Activated T-helper 9 cell treated with anti-CD3 and anti-CD28 coated beads, Interleukin-2, amount 50 U/mL, for 16 hours (primary cell): ENCODE data around the gene ZNF485.
"Not testable (repeated sequence)": the region's sequence is repeated elsewhere in the genome, so short reads cannot be mapped to it uniquely, and the experiment has no call there.

Source experiments
- DNase-seq: peaks from one replicate; pipeline ENCODE4 v3.0.0-alpha.2; 2020; ENCODE audit warnings: low read depth

The ZNF485 gene

GRCh38 chr10:43605850-43606322 is 352 bp upstream of the ZNF485 start:
- DNase-seq = no peak

GRCh38 chr10:43607199-43607573 is 948 bp downstream of the ZNF485 start:
- DNase-seq = no peak

- no peak for DNase-seq
Measured at GRCh38 chr10:43610636-43611035, 4.4 kb downstream of the ZNF485 start.

GRCh38 chr10:43616697-43617370 is 10.6 kb downstream of the ZNF485 start:
- no peak for DNase-seq

GRCh38 chr10:43619368-43619767 is 13.1 kb downstream of the ZNF485 start:
- no peak for DNase-seq

- no peak for DNase-seq
Measured at GRCh38 chr10:43622038-43622437, 15.8 kb downstream of the ZNF485 start.

GRCh38 chr10:43623351-43623750 is 17.1 kb downstream of the ZNF485 start:
- DNase-seq = no peak

GRCh38 chr10:43627942-43628341 is 21.7 kb downstream of the ZNF485 start:
- no peak for DNase-seq

- DNase-seq = no peak
Measured at GRCh38 chr10:43628956-43629355, 22.7 kb downstream of the ZNF485 start.

GRCh38 chr10:43635816-43636215 is 29.6 kb downstream of the ZNF485 start:
- not testable (repeated sequence) for DNase-seq

- DNase-seq = no peak
Measured at GRCh38 chr10:43640603-43641002, 34.4 kb downstream of the ZNF485 start.

- DNase-seq = no peak
Measured at GRCh38 chr10:43644252-43644651, 38.0 kb downstream of the ZNF485 start.

- no peak for DNase-seq
Measured at GRCh38 chr10:43645866-43646265, 39.6 kb downstream of the ZNF485 start.

GRCh38 chr10:43647576-43647975 is 41.3 kb downstream of the ZNF485 start:
- no peak for DNase-seq

- DNase-seq = no peak
Measured at GRCh38 chr10:43648095-43648397, 41.8 kb downstream of the ZNF485 start.

- peak; percentile 72 for DNase-seq
Measured at GRCh38 chr10:43648398-43649184, 42.4 kb downstream of the ZNF485 start, which contains the start of gene ZNF32. Gene ZNF32 (minus strand): TSS chr10:43648881. CDS start chr10:43646133, 2,748 bp downstream.

GRCh38 chr10:43649185-43649523 is 42.9 kb downstream of the ZNF485 start:
- DNase-seq = no peak

- DNase-seq = no peak
Measured at GRCh38 chr10:43653746-43654145, 47.5 kb downstream of the ZNF485 start.

- DNase-seq = no peak
Measured at GRCh38 chr10:43655311-43655710, 49.1 kb downstream of the ZNF485 start.

GRCh38 chr10:43658227-43658626 is 52.0 kb downstream of the ZNF485 start:
- DNase-seq = no peak

GRCh38 chr10:43665054-43665453 is 58.8 kb downstream of the ZNF485 start:
- no peak for DNase-seq

GRCh38 chr10:43666552-43666951 is 60.3 kb downstream of the ZNF485 start:
- DNase-seq = no peak

- DNase-seq = no peak
Measured at GRCh38 chr10:43667317-43667731, 61.1 kb downstream of the ZNF485 start.
